ENCODE data around the gene CAP2.

CAP2 gene, protein sequence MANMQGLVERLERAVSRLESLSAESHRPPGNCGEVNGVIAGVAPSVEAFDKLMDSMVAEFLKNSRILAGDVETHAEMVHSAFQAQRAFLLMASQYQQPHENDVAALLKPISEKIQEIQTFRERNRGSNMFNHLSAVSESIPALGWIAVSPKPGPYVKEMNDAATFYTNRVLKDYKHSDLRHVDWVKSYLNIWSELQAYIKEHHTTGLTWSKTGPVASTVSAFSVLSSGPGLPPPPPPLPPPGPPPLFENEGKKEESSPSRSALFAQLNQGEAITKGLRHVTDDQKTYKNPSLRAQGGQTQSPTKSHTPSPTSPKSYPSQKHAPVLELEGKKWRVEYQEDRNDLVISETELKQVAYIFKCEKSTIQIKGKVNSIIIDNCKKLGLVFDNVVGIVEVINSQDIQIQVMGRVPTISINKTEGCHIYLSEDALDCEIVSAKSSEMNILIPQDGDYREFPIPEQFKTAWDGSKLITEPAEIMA

GRCh38 chr6:17392978-17393891, at the start of gene CAP2:
Gene CAP2, plus strand, starts transcription at chr6:17393595. Its CDS starts 27,961 bp downstream, at chr6:17421556.
- peak within 1 kb of the TSS; percentile 68 for H3K4me3 ChIP-seq (ENCODE audit: control insufficient read depth, low read depth, low read length)
- no peak for DNase-seq (ENCODE audit: low read depth)
- TF ChIP-seq, protein P1, sequence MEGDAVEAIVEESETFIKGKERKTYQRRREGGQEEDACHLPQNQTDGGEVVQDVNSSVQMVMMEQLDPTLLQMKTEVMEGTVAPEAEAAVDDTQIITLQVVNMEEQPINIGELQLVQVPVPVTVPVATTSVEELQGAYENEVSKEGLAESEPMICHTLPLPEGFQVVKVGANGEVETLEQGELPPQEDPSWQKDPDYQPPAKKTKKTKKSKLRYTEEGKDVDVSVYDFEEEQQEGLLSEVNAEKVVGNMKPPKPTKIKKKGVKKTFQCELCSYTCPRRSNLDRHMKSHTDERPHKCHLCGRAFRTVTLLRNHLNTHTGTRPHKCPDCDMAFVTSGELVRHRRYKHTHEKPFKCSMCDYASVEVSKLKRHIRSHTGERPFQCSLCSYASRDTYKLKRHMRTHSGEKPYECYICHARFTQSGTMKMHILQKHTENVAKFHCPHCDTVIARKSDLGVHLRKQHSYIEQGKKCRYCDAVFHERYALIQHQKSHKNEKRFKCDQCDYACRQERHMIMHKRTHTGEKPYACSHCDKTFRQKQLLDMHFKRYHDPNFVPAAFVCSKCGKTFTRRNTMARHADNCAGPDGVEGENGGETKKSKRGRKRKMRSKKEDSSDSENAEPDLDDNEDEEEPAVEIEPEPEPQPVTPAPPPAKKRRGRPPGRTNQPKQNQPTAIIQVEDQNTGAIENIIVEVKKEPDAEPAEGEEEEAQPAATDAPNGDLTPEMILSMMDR (IDR thresholded peaks at IDR 0.05; ENCODE audit: control insufficient read depth, insufficient read depth, low read depth, low read length, missing control alignments): no peak

DNA sequence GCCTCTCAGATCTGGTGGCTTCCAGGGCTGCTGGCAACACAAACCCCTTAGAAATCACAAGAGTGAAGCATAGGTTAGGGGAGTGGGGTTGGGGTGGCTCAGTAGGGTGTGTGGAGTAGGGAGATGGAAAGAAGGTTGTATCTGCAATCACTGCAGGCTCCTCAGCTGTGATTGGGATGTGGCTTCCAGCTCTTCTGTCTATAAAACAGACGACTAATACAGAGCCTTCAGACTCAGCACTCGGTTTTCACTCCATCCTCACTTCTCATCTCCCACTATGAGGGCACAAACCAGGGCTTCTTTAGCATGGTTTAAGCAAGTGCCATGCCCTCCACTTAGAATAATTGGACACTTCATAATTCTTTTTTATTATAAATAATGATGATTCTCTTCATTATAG, 46.4 kb upstream of the CAP2 start:
- DNase-seq (ENCODE audit: low read depth): no peak

GRCh38 chr6:17349427-17349826, 44.0 kb upstream of the CAP2 start:
- DNase-seq (ENCODE audit: low read depth): no peak
- no peak overlapping the region for H3K4me3 ChIP-seq (ENCODE audit: control insufficient read depth, low read depth, low read length)
- TF ChIP-seq, protein P1 (IDR thresholded peaks at IDR 0.05; ENCODE audit: control insufficient read depth, insufficient read depth, low read depth, low read length, missing control alignments): no peak

More for the DNA sequence above, 46.4 kb upstream of the CAP2 start:
- TF ChIP-seq, protein P1 (IDR thresholded peaks at IDR 0.05; ENCODE audit: control insufficient read depth, insufficient read depth, low read depth, low read length, missing control alignments): no peak
- no peak overlapping the region for H3K4me3 ChIP-seq (ENCODE audit: control insufficient read depth, low read depth, low read length)

- no peak for DNase-seq (ENCODE audit: low read depth)
- no peak overlapping the region for H3K4me3 ChIP-seq (ENCODE audit: control insufficient read depth, low read depth, low read length)
- TF ChIP-seq, protein P1 (IDR thresholded peaks at IDR 0.05; ENCODE audit: control insufficient read depth, insufficient read depth, low read depth, low read length, missing control alignments): no peak
Observed at GRCh38 chr6:17352302-17352701, 41.1 kb upstream of the CAP2 start.

DNA sequence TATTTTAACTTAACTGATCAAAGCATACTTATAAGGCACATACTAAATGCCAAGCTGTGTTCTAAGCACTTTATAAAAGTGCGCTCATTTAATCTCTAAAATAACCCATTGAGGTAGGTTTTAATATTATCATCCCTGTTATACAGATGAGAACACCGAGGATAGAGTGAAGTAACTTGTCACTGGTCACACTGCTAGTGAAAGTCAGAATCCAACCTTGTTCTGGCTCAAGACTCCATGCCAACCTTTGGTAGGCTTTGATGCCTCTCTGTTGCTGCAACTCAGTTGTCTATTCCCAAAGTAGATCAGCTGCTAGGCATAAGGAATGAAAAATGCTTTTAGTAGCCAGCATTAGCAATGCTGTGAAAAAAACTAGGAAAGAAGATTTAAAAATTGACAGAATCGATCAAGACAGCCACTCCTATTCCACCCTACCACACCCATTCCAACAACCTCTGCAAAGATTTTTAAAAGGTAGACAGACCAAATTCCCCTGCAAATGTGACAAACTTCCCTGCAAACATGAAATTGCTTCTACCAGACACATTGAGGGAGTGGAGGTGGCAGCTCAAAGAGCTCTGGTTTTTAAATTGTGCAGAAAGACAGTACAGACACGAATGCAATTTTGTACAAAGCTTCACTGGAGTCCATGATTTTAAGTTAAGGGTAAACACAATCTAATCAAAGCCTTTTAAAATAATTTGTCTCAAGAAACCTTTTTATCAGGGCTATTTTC, 39.8 kb upstream of the CAP2 start:
- DNase-seq (ENCODE audit: low read depth): no peak
- no peak overlapping the region for H3K4me3 ChIP-seq (ENCODE audit: control insufficient read depth, low read depth, low read length)
- TF ChIP-seq, protein P1 (IDR thresholded peaks at IDR 0.05; ENCODE audit: control insufficient read depth, insufficient read depth, low read depth, low read length, missing control alignments): no peak
